HG02642 (cell line): ENCODE measurements around the gene CTSC.

ENCODE experiments used
- ATAC-seq: cut with Tn5 transposase; IDR thresholded peaks from one replicate; pipeline ENCODE4 v1.9.1; 2021; ENCODE audit warnings: mild to moderate bottlenecking; ENCODE audit not compliant: unreplicated experiment, poor library complexity

CTSC gene

GRCh38 chr11:88337181-88337986 lies at the start of gene CTSC:
Gene CTSC (minus strand): TSS chr11:88337736. CDS start chr11:88337672, 64 bp downstream.
- ATAC-seq = peak; percentile 95

- no peak for ATAC-seq
These were observed 47.1 kb upstream of the CTSC start for GRCh38 chr11:88384669-88385005.

DNA sequence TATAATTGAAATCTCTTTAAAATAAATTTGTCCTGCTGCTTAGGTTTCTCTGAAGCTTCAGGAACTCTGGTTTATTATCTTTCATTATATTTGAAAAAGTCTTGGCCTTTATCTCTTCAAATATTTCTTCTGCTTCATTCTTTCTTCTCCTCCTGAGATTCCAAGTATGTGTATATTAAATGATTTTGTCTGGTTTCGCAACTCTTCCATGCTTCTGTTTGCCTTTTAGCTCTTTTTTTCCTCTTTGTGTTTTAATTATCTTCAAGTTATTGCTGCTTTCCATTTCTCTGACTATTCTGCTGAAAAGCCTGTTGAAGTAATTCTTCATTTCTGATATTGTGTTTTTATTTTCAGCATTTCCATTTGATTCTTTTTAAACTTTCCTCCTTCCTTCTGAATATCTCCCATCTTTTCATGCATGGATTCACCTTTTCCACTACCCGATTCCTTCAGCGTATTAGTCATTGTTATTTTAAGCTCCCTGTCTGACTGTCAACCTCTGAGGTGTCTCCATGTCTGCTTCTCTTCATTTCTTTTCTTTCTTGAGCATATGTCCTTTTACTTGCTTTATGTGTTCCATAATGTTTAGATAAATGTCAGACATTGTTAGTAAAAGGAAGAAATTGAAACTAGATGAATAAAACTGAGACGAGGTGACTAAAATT lies 46.6 kb upstream of the CTSC start:
- ATAC-seq = no peak

GRCh38 chr11:88383447-88383846 lies 45.9 kb upstream of the CTSC start:
- no peak for ATAC-seq

DNA sequence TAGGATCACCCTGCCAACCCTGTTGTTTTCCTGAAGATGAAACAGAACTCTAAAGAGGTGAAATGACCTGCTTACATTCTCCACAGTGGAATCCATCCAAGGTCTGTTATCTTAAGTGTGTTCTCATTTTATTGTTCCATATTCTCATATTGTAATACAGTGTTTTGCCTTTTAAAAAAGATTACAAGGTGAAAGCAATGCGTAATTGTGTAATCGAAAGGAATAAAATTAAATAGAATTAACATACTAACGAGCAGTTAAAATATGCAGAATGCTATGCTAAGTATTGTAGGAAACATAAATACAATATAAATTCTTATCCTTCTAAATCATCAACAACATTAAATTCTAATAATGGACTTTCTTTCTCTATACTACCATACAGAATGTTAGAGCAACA lies 41.6 kb upstream of the CTSC start:
- no peak for ATAC-seq

- no peak for ATAC-seq
These were observed 41.0 kb upstream of the CTSC start for GRCh38 chr11:88378422-88379066.

- no peak for ATAC-seq
These were observed 40.1 kb upstream of the CTSC start for GRCh38 chr11:88377646-88378045.

GRCh38 chr11:88377144-88377543 lies 39.6 kb upstream of the CTSC start:
- no peak for ATAC-seq

- ATAC-seq = no peak
These were observed 38.5 kb upstream of the CTSC start for GRCh38 chr11:88375927-88376470.

DNA sequence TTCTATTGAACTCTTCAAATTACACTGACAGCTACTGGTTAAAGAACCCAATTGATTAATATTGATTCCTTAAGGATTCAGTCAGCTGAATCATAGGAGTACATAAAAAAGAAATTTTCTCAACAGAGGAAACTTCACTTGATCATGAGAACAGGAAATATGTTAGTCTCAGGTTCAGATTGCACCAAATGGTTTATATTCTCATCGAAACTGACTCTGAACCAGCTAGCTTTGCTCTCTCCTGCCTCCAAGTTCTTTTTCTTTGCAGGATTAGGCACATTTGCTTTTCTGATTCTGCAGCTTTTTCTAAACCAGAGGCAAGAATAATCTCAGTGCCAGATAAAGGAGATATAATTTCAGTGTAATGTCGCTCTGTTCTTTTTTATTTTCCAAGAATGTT lies 33.2 kb upstream of the CTSC start:
- ATAC-seq = no peak

DNA sequence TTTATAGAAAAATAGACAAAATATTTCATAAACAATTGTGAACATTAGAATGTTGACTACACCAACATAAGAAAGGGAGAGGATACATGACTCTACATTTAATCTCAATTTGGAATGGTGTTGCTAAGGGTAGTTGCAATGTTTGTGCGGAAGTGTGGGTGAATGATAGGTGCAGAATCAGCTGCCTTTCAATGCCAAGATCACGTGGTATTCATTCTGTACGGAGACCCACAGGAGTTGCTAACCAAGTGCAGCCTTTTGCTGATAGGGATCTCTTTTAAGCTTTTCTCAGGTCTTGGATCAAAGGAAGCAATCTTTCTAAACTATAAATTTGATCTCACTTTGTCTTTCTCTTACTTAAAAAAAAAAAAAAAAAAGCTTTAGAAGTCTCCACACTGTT lies 29.8 kb upstream of the CTSC start:
- ATAC-seq = no peak

GRCh38 chr11:88363648-88364065 lies 26.1 kb upstream of the CTSC start:
- no peak for ATAC-seq

DNA sequence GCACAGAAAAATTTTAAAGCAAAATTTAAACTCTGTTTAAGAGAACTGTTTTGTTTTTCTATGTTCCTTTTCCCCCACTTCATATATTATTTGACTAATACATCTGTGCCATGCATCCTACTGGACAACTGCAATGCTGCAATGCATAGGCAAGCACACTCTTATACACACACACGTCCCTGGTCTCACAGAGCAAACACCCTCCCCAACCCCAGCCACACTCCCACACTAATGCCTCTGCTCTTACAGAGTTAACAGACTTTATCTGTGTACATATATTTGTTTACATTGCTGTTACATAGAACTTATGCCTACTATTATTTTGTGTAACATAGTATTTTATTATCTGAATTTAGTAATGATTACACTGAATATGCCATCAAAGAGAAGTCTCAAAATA lies 25.5 kb upstream of the CTSC start:
- no peak for ATAC-seq

DNA sequence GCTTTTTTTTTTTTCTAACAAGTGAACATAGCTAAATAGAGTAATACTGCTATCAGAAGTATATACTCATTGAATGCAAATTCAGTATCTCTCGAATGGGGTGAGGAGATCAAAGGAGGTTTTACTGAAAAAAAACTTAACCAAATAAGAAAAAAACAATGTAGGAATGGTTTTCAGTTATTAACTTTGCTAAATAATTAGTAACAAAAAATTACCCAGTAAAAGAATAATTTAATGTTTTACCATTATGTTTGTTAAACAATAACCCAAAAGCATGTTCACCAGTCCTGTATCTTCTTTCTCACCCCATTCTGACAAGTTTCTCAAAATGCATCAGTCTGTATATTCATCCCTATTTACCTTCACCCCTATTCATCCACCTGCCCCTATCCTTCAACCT lies 22.6 kb upstream of the CTSC start:
- no peak for ATAC-seq

- ATAC-seq = peak; percentile 67
These were observed 22.0 kb upstream of the CTSC start for GRCh38 chr11:88359541-88359940.

GRCh38 chr11:88359114-88359513 lies 21.6 kb upstream of the CTSC start:
- ATAC-seq = no peak

- ATAC-seq = no peak
These were observed 20.5 kb upstream of the CTSC start for GRCh38 chr11:88358040-88358431.

DNA sequence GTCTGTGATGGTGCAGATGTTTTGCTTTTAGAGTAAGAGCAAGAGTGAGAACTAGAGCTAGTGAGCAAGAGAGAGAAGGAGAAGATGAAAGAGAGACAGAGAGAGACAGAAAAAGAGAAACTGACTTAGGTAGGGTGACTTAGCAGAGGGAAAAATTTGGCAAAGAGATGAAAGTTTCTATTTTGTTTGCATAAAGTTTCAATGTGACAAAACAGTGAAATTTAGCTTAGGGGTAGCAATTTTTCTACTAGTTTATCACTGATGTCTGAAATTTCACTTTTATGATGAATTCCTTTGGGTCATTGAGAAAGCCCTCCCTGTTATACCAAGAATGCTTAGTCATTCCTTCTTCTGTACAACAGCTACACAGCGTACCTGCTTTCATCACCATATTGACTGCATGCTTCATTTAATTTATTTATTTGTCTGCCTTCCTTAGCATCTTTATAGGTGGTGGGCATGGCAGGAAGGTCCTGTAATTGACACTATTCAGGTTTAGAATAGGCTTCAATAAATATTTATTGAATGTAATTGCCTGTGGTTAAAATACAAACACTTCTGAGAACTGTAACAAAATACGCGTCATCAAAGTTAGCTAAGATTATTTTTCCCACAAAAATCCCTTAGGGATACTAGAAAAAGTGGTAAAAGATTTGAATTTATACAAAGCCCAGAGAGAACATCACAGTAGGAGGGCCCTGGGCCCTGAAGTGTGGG lies 19.9 kb upstream of the CTSC start:
- peak; percentile 75 for ATAC-seq

DNA sequence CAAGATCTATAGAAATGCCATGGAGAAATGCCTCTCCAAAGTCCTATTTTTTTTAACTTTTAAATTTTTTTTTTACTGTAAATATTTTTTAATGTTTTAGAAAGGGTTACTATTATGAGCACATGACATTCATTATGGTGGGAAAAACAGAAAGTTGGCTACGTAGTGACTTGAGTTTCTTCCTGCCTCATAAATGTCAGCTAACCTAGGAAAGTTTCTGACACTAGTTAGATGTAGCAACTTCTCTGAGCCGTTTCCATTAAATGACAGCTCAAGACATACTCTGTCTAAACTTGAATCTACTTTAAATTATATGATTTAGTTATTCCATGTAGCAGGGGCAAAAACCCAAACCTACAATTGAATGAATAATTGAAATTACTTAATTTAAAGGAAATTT lies 18.4 kb upstream of the CTSC start:
- ATAC-seq = no peak

DNA sequence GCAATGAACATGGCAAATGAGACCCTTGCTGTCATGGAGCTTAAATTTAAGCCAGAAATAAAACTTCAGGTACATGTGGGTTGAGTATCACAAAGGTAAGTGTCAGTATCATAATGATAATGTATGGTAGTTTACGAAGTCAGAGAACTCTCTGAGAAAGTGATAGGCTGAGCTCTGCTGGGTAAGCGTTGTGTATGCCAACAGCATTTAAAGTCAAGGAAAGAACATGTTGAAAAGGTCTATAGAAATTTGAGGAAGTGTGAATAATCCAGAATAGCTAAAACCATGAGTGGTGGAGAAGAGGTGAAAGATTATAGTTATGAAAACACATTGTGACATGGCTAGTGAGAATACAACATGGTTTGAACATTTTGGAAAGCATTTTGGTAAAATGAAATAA lies 17.4 kb upstream of the CTSC start:
- ATAC-seq = no peak
